EL (cell line): ENCODE measurements around the gene ADSS2.
"Not testable (repeated sequence)": the region's sequence is repeated elsewhere in the genome, so short reads cannot be mapped to it uniquely, and the experiment has no call there.

Source experiments
- DNase-seq: peaks from one replicate; pipeline ENCODE4 v3.0.0-alpha.2; 2016

Gene ADSS2

GRCh38 chr1:244451539-244451950 lies at the start of gene ADSS2:
ADSS2 (minus strand) TSS chr1:244451909; CDS start chr1:244451817, 92 bp downstream.
- no peak for DNase-seq

- DNase-seq, result not testable (repeated sequence)
Observed at GRCh38 chr1:244500515-244500914, 48.8 kb upstream of the ADSS2 start.

GRCh38 chr1:244499484-244499883 lies 47.8 kb upstream of the ADSS2 start:
- DNase-seq, result not testable (repeated sequence)

GRCh38 chr1:244497805-244498204 lies 46.1 kb upstream of the ADSS2 start:
- no peak for DNase-seq

- no peak for DNase-seq
Observed at GRCh38 chr1:244496186-244496585, 44.5 kb upstream of the ADSS2 start.

- no peak for DNase-seq
Observed at GRCh38 chr1:244494653-244495052, 42.9 kb upstream of the ADSS2 start.

- not testable (repeated sequence) for DNase-seq
Observed at GRCh38 chr1:244484971-244485370, 33.3 kb upstream of the ADSS2 start.

GRCh38 chr1:244473059-244473605 lies 21.4 kb upstream of the ADSS2 start:
- no peak for DNase-seq

GRCh38 chr1:244466724-244467123 lies 15.0 kb upstream of the ADSS2 start:
- no peak for DNase-seq

GRCh38 chr1:244461245-244462071 lies 9.7 kb upstream of the ADSS2 start, which contains the start of gene CATSPERE:
CATSPERE (plus strand) TSS chr1:244461273; CDS start chr1:244461430, 157 bp downstream.
- DNase-seq, result peak; percentile 87

- DNase-seq, result peak; percentile 40
Observed at GRCh38 chr1:244460197-244460596, 8.5 kb upstream of the ADSS2 start.

- no peak for DNase-seq
Observed at GRCh38 chr1:244458781-244459180, 7.1 kb upstream of the ADSS2 start.

- DNase-seq, result no peak
Observed at GRCh38 chr1:244456586-244456985, 4.9 kb upstream of the ADSS2 start.

- DNase-seq, result no peak
Observed at GRCh38 chr1:244454412-244454811, 2.7 kb upstream of the ADSS2 start.

GRCh38 chr1:244451951-244452795 lies 464 bp upstream of the ADSS2 start:
- DNase-seq, result peak; percentile 99

GRCh38 chr1:244450597-244451538 lies 841 bp downstream of the ADSS2 start:
- peak; percentile 63 for DNase-seq

GRCh38 chr1:244449936-244450508 lies 1.7 kb downstream of the ADSS2 start:
- no peak for DNase-seq

- DNase-seq, result no peak
Observed at GRCh38 chr1:244448279-244449036, 3.3 kb downstream of the ADSS2 start.

GRCh38 chr1:244447552-244447951 lies 4.2 kb downstream of the ADSS2 start:
- DNase-seq, result no peak

- DNase-seq, result no peak
Observed at GRCh38 chr1:244447024-244447423, 4.7 kb downstream of the ADSS2 start.
